ENCODE data around the gene SSH2. TPM values are rescaled to one million over a fixed set of nuclear protein-coding genes. Genes with fewer than 3 reads are reported as not detected.

SSH2 gene
- total and polyA plus RNA-seq, 9 of the 15 experiments (the other 6 are each of a cell fraction or from before 2014, with no cell fraction given): 3.9 to 16.1 (median 10.2) TPM

- TF ChIP-seq TCF15 (CRISPR knock-in tag; IDR thresholded peaks at IDR 0.05) (no peak), ZNF431 (CRISPR knock-in tag; IDR thresholded peaks at IDR 0.05) (no peak), TCF7 (IDR thresholded peaks at IDR 0.05; ENCODE audit: borderline replicate concordance) (no peak), ZNF764 (CRISPR knock-in tag; IDR thresholded peaks at IDR 0.05; ENCODE audit: low read depth) (no peak), POLR2G (IDR thresholded peaks at IDR 0.05; ENCODE audit: low read depth, low read length) (peak; percentile 90), HOXB6 (CRISPR knock-in tag; IDR thresholded peaks at IDR 0.05; ENCODE audit: borderline replicate concordance) (no peak), TCF7L2 (IDR thresholded peaks at IDR 0.05; ENCODE audit: low read depth, low read length) (no peak), CBFB (CRISPR knock-in tag; IDR thresholded peaks at IDR 0.05) (no peak), JUND (IDR thresholded peaks at IDR 0.05; ENCODE audit: borderline replicate concordance, low read depth, low read length) (peak; percentile 88), JUND (tag; IDR thresholded peaks at IDR 0.05; ENCODE audit: borderline replicate concordance, low read depth, low read length) (peak; percentile 82; the same call in 2 of the 3 replicates), PYGO2 (tag; IDR thresholded peaks at IDR 0.05) (no peak), TCF3 (CRISPR knock-in tag; IDR thresholded peaks at IDR 0.05) (no peak), PCBP2 (IDR thresholded peaks at IDR 0.05; ENCODE audit: low read depth, low read length, poor library complexity, severe bottlenecking) (peak; percentile 79), IFI16 (CRISPR knock-in tag; IDR thresholded peaks at IDR 0.05) (no peak), E4F1 (CRISPR knock-in tag; IDR thresholded peaks at IDR 0.05; ENCODE audit: borderline replicate concordance) (no peak), ZNF583 (CRISPR knock-in tag; IDR thresholded peaks at IDR 0.05) (no peak), FOS (IDR thresholded peaks at IDR 0.05; ENCODE audit: extremely low read depth, insufficient read length) (no peak)
- TF ChIP-seq, protein P1, sequence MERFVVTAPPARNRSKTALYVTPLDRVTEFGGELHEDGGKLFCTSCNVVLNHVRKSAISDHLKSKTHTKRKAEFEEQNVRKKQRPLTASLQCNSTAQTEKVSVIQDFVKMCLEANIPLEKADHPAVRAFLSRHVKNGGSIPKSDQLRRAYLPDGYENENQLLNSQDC (CRISPR knock-in tag; IDR thresholded peaks at IDR 0.05): no peak
- TF ChIP-seq, protein P2, sequence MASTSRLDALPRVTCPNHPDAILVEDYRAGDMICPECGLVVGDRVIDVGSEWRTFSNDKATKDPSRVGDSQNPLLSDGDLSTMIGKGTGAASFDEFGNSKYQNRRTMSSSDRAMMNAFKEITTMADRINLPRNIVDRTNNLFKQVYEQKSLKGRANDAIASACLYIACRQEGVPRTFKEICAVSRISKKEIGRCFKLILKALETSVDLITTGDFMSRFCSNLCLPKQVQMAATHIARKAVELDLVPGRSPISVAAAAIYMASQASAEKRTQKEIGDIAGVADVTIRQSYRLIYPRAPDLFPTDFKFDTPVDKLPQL (IDR thresholded peaks at IDR 0.05; ENCODE audit: extremely low read depth, insufficient read length): no peak
- TF ChIP-seq, protein P3, sequence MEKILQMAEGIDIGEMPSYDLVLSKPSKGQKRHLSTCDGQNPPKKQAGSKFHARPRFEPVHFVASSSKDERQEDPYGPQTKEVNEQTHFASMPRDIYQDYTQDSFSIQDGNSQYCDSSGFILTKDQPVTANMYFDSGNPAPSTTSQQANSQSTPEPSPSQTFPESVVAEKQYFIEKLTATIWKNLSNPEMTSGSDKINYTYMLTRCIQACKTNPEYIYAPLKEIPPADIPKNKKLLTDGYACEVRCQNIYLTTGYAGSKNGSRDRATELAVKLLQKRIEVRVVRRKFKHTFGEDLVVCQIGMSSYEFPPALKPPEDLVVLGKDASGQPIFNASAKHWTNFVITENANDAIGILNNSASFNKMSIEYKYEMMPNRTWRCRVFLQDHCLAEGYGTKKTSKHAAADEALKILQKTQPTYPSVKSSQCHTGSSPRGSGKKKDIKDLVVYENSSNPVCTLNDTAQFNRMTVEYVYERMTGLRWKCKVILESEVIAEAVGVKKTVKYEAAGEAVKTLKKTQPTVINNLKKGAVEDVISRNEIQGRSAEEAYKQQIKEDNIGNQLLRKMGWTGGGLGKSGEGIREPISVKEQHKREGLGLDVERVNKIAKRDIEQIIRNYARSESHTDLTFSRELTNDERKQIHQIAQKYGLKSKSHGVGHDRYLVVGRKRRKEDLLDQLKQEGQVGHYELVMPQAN (IDR thresholded peaks at IDR 0.05; ENCODE audit: borderline replicate concordance): peak; percentile 69; the same call in 1 of the 2 replicates
These were observed at the start of gene SSH2 (continued) for GRCh38 chr17:29929533-29930408.
